Neural cell (in vitro differentiated cells): ENCODE data around the gene TSPO2.

Source experiments
- CTCF ChIP-seq: fragments of 450-650 bp; IDR thresholded peaks from 2 replicates; pipeline ENCODE4 v1.5.1; 2014; ENCODE audit warnings: antibody characterized with exemption, mild to moderate bottlenecking, moderate library complexity; ENCODE audit not compliant: poor library complexity, severe bottlenecking
- EP300 ChIP-seq: fragments of 450-650 bp; conservative IDR thresholded peaks from 2 replicates; pipeline ENCODE4 v1.6.1; 2014; ENCODE audit warnings: antibody characterized with exemption, mild to moderate bottlenecking, moderate library complexity; ENCODE audit not compliant: poor library complexity, severe bottlenecking
- EZH2 ChIP-seq: fragments of 200-600, 300-800 bp; shearing (Covaris generic), sonication (generic); IDR thresholded peaks from 2 replicates; pipeline ENCODE4 v1.6.1; 2014; ENCODE audit warnings: antibody characterized with exemption, low read length, borderline replicate concordance, mild to moderate bottlenecking; ENCODE audit not compliant: insufficient read depth, poor library complexity, severe bottlenecking
- MXI1 ChIP-seq: fragments of 450-650 bp; conservative IDR thresholded peaks from 2 replicates; pipeline ENCODE4 v1.6.1; 2014; ENCODE audit warnings: antibody characterized with exemption, mild to moderate bottlenecking; ENCODE audit not compliant: poor library complexity, severe bottlenecking
- POLR2AphosphoS5 ChIP-seq: IDR thresholded peaks from 2 replicates; pipeline ENCODE4 v1.6.1; 2012
- RAD21 ChIP-seq: fragments of 450-650 bp; conservative IDR thresholded peaks from 2 replicates; pipeline ENCODE4 v1.6.1; 2014; ENCODE audit warnings: antibody characterized with exemption, mild to moderate bottlenecking, moderate library complexity
- REST ChIP-seq: IDR thresholded peaks from 2 replicates; pipeline ENCODE4 v1.6.1; 2012; ENCODE audit warnings: borderline replicate concordance
- SMC3 ChIP-seq: fragments of 450-650 bp; conservative IDR thresholded peaks from 2 replicates; pipeline ENCODE4 v1.6.1; 2014; ENCODE audit warnings: antibody characterized with exemption, mild to moderate bottlenecking, moderate library complexity; ENCODE audit not compliant: poor library complexity
- TAF1 ChIP-seq: IDR thresholded peaks from 2 replicates; pipeline ENCODE4 v1.6.1; 2012; ENCODE audit warnings: low read depth

- no peak for TF ChIP-seq CTCF
- TF ChIP-seq EP300 = no peak
- TF ChIP-seq POLR2AphosphoS5 = no peak
- no peak for TF ChIP-seq RAD21
- no peak for TF ChIP-seq TAF1
- no peak for TF ChIP-seq EZH2
- no peak for TF ChIP-seq SMC3
- no peak for TF ChIP-seq REST
- TF ChIP-seq MXI1 = no peak
Measured at GRCh38 chr6:41053041-41053440, 10.8 kb downstream of the TSPO2 start, which contains the start of gene APOBEC2.
